GM18508 (cell line): ENCODE results near the gene PPP2R2B.

Experiments
- ATAC-seq: cut with Tn5 transposase; IDR thresholded peaks from one replicate; pipeline ENCODE4 v1.9.1; 2021; ENCODE audit warnings: moderate number of reproducible peaks; ENCODE audit not compliant: insufficient read depth, unreplicated experiment

The PPP2R2B gene

DNA sequence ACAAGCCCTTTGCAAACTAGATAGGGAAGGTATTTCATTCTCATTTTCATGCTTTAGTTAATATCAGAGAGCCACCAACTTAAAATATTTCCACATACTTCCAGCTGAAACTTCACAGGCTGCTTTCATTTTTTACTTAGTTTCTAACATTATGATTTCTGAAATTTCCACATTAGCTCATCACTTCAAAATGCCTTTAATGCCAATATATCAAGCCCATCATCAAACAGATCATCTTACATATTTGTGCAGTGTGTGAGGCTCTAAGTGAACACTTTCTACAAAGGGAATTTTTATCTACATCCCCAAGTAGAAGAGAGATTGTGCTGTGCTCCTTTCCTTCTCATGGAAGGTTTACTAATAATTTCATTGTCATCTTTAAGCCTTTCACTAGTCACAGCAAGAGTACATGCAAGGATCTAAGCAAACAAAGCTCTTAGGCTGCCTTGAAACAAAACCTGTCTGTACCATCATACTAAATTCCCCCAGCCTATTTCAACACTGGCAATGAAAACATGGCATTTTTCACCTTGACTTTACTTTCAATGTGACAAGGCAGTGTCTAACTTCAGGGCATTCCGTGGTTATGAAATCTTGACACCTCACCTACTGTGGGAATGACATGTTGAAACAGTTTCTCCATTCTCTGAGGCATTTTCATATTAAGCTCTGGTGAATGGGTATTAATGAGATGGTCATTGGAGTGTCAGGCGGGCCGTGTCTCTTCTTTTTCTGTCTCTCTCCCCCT, 45.4 kb downstream of the PPP2R2B start:
- ATAC-seq = no peak

- no peak for ATAC-seq
These were observed 50.2 kb downstream of the PPP2R2B start for GRCh38 chr5:146828385-146828784.

DNA sequence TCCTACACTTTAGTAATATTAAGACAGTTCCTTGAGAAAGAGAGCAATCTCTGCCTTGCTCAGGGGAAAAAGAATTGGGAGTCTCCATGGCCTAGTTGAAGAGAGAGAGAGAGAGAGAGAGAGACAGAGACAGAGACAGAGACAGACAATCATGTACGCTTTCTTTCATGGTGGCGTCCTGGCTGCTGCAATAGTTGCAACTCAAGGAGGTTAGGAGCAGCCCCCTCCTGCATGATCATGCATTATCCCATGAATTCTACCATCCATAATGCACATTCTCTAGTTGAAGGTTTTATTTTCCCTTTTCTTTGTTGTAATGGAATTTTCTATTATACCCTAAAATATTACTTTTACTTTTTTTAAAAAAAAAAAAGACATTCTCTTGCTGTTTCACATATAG, 50.7 kb downstream of the PPP2R2B start:
- no peak for ATAC-seq

GRCh38 chr5:146825033-146825432, 53.5 kb downstream of the PPP2R2B start:
- no peak for ATAC-seq

DNA sequence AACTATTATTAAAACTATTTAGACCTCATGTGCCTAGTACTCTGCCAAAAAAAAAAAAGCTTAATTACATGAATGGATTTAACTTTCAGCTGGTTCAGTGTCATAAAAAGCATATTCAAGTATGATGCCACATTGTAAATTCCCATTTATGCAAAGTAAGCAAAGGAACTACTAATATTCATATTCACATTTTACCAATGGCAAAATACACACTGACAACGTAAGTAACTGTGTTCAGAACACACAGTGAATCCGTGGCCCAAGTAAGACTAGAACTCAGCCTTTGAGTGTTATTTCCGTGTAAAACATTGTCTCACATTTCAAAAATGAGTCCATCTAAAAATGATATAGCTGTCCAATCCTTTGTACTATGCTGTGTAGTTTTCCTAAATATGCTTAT, 56.8 kb downstream of the PPP2R2B start:
- ATAC-seq = no peak

GRCh38 chr5:146820987-146821386, 57.6 kb downstream of the PPP2R2B start:
- ATAC-seq = no peak

DNA sequence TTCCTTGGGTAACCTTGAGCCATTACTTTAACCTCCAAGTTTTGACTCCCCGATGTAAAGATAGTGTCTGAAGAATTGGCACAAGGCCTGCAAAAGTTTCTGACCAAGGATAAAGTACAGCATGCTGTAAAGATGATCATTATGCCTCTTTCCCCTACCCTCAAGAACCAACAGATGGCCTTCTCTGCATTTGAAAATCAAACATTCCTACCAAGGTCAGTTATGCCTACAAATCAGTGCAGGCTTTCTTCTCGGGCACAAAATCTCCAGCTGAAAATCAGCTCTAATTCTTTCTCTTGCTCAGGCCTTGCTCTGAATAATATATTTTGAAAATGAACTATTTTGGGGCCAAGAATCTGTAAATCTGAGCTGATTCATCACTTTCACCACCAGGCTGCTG, 59.7 kb downstream of the PPP2R2B start:
- ATAC-seq = no peak

DNA sequence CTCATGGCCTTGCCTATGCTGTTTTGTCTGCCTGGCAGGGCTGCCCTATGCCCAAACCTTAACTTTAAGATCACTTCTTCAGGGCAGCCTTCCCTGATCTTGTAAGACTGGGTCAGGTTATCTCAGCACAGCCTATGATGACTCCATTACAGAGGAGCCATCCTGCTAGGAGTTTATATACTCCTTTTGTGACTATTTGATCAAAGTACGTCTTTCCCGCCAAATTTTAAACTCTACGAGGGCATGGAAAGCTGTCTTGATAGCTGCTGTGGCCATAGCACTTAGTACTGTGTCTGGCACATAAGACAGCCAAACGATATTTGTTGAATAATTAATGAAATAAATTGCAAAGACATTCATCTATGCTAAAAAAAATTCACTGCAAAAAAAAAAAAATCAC, 60.6 kb downstream of the PPP2R2B start:
- ATAC-seq = no peak

DNA sequence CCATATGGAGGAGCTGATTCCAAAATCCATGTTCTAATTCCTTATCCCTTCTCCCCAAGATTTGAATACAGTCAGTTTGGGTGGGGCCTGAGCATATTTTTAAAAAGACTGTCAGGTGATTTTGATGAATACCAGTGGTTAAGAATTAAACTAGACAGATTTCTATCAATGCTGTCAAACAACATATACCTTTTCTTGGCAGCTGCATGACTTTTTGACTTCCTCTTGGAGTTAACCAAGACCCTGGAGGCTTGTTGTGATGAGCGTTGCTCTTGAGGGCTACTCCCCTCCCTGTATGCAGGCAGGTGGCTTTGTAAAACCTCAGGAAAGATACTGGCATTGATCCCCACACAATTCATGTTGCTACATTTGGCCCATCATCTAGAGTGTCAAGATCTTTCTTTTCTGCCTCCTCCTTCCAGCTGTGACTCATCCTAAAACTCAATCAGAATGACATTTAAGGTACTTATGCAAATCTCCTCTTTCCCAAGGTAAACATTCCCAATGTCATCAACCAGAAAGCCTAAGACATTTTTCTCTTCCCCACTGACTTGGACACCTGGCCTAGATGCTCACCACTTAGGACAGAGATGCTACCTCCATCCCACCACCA, 61.7 kb downstream of the PPP2R2B start:
- ATAC-seq = no peak

DNA sequence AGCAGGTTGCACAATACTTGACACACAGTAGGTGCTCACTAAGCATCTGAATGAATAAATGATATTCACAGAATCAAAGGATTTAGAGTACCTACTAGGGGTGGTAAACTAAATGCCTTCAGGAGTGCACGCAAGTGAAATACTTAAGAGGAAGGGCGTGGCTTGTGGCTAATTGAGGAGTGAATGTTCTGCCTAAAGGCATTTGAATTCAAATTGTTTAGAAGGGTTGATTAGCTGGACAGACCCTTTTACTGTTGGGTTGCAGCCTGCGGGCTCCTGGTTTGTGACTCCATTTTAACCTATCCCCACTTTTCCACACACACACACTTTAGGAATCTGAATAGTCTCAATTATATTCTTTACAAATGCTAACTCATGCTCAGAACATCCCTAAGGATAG, 63.1 kb downstream of the PPP2R2B start:
- ATAC-seq = no peak

GRCh38 chr5:146813346-146814157, 65.0 kb downstream of the PPP2R2B start:
- no peak for ATAC-seq

DNA sequence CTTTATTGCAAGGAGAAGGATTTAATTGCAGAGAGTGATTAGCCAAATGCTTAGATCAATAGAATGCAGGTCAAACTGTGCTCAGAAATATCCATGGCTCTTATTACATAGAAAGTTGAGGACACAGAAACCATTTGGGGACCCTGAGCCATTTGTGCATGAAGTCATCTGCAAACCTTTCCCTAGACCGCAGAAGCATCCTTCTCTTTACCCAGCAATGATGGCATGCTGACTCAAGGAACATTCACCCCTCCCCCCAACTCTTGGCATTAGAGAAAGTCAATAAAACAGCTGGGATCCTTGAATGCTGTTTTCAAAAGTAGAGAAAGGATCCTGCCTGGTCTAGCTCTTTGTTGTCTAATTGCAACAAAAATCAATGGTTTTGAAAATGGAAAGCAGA, 73.5 kb downstream of the PPP2R2B start:
- no peak for ATAC-seq

DNA sequence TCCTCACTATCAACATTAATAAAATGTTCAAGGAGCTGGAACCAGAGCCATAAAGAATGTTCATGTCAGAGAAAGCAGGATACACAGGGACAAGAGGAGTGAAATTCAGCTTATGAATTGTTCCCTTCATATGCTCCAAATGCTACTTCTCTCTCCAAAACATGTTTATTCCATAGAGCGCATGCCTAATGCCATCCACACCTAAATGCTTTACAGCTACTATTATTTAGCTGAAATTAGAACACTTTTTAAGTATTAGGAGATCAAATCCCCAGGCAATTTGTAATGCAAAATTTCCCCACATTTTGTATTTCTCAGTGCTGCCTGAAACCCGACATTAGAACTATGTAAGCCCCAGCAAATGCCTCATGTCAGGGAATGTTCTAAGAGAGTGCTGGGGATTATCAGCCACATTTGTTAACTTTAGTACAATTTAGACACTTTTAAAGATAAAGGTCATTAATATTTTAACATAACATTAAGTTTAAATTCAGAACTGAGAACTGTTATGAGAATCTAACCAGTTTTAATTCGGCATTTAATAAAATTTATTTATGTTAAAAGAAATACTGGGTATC, 75.5 kb downstream of the PPP2R2B start:
- no peak for ATAC-seq

- ATAC-seq = no peak
These were observed 78.9 kb downstream of the PPP2R2B start for GRCh38 chr5:146799671-146800070.

DNA sequence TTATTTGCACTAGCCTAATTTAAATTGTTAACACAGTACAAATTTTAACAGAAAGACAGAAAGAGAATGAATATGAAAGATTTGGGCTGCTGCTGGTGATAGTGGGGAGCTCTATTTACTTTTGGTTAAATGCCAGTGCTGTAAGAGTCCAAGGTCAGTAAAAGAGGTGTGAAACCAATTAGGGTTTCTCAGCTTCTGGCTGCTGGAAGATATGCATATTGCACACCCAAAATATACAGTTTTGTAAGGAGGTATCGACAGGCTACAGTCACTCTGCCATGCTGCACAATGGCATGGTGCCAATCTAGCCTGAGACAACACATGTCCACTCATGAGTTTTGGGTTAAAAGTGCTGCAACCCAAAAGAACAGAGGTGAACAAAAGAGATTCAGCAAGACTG, 79.3 kb downstream of the PPP2R2B start:
- ATAC-seq = no peak

DNA sequence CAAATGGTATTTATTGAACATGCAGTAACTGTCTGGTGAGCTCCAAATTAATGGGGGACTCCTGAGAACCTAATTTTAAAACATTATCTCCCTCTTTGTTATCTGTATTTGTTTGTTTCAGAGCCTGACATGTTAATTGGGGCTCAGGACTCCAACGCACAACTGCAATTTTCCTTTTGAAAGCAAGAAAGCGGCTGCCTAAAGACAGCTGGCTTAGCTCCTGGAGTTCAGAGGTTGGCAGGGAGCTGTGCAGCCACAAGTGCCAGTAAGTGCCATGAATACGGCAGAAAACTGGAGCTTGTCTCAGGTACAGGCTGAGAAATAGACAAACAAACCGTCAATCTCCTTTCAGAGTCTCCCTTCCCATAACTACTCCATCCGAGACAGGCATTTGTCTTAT, 80.9 kb downstream of the PPP2R2B start:
- no peak for ATAC-seq

- ATAC-seq = no peak
These were observed 81.6 kb downstream of the PPP2R2B start for GRCh38 chr5:146796911-146797310.

DNA sequence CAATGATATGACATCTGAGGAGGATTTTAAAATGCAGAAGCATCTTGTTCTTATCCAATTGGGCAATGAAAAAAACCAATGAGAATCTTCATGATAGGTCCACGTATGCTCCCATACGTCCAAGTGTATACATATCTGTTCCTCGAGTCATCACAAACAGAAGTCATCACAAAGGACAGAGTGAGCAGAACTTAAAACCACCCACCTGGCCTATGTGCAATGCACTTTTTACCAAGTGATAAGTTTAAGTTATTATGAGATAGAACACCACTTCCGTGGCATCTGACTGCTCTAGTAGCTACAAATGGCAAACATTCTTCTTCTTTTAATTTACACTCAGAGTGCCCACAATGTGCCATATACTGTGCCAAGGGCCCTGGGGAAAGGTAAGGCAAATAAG, 82.4 kb downstream of the PPP2R2B start:
- no peak for ATAC-seq

- no peak for ATAC-seq
These were observed 84.1 kb downstream of the PPP2R2B start for GRCh38 chr5:146794326-146795029.

- ATAC-seq = no peak
These were observed 84.8 kb downstream of the PPP2R2B start for GRCh38 chr5:146793709-146794108.
